SU-DHL-6 (cell line): Measurements from ENCODE around the gene PDLIM7.
A peak's percentile ranks its signal among the peaks of the same experiment; 100 is the strongest.

Experiments used
- H2AFZ ChIP-seq: fragments of 200-600 bp; sonication (generic); 2 replicates; pipeline ENCODE4 v1.6.1; 2014; ENCODE audit warnings: low read depth, mild to moderate bottlenecking, moderate library complexity, mixed read lengths, antibody characterized with exemption, low read length; ENCODE audit not compliant: severe bottlenecking
- H3F3A ChIP-seq: fragments of 200-600 bp; shearing (Covaris generic); 2 replicates; pipeline ENCODE4 v1.6.0; 2016; ENCODE audit warnings: antibody characterized with exemption, mild to moderate bottlenecking; ENCODE audit not compliant: insufficient read depth
- H3K27ac ChIP-seq: fragments of 200-600 bp; sonication (generic); 2 replicates; pipeline ENCODE4 v1.5.1; 2016; ENCODE audit warnings: low read depth, mild to moderate bottlenecking, low read length, moderate library complexity, mixed read lengths
- H3K27me3 ChIP-seq: fragments of 200-600 bp; sonication (generic), shearing (Covaris generic); 2 replicates; pipeline ENCODE4 v1.6.0; 2014; ENCODE audit warnings: mild to moderate bottlenecking, low read length
- H3K36me3 ChIP-seq: fragments of 200-600 bp; sonication (generic); 2 replicates; pipeline ENCODE4 v1.6.1; 2014; ENCODE audit warnings: mild to moderate bottlenecking, low read length, mixed read lengths
- H3K4me2 ChIP-seq: fragments of 300-600, 200-600 bp; shearing (Covaris generic), sonication (generic); 2 replicates; pipeline ENCODE4 v1.6.0; 2014; ENCODE audit warnings: low read length, low read depth, mild to moderate bottlenecking; ENCODE audit not compliant: poor library complexity, severe bottlenecking
- H3K4me3 ChIP-seq: fragments of 200-600 bp; sonication (generic); 2 replicates; pipeline ENCODE4 v1.5.1; 2014; ENCODE audit warnings: antibody characterized with exemption, low read length, mild to moderate bottlenecking, mixed read lengths; ENCODE audit not compliant: insufficient read depth, poor library complexity, severe bottlenecking
- H3K79me2 ChIP-seq: fragments of 200-600 bp; sonication (generic); 2 replicates; pipeline ENCODE4 v1.6.1; 2014; ENCODE audit warnings: mild to moderate bottlenecking, low read length, moderate library complexity; ENCODE audit not compliant: insufficient read depth
- H3K9ac ChIP-seq: fragments of 200-600 bp; sonication (generic); 2 replicates; pipeline ENCODE4 v1.7.0; 2014; ENCODE audit warnings: mild to moderate bottlenecking, low read length
- H3K9me2 ChIP-seq: fragments of 200-600 bp; sonication (generic); replicated peaks from 2 replicates; pipeline ENCODE4 v1.6.1; 2014; ENCODE audit warnings: low read length; ENCODE audit not compliant: insufficient read depth
- H3K9me3 ChIP-seq: fragments of 200-600 bp; sonication (generic); 2 replicates; pipeline ENCODE4 v1.6.1; 2014; ENCODE audit warnings: low read length, mixed read lengths; ENCODE audit not compliant: insufficient read depth
- H4K20me1 ChIP-seq: fragments of 200-600 bp; sonication (generic); 2 replicates; pipeline ENCODE4 v1.6.1; 2014; ENCODE audit warnings: low read depth, mild to moderate bottlenecking, antibody characterized with exemption, low read length, moderate library complexity, mixed read lengths
- CTCF ChIP-seq: fragments of 200-600 bp; sonication (generic); IDR thresholded peaks from one replicate; pipeline ENCODE4 v1.5.1; 2017; ENCODE audit warnings: antibody characterized with exemption, mild to moderate bottlenecking, low read length, moderate library complexity; ENCODE audit not compliant: insufficient read depth, poor library complexity, severe bottlenecking
- EZH2phosphoT487 ChIP-seq: fragments of 200-600 bp; sonication (generic), shearing (Covaris generic); conservative IDR thresholded peaks from 2 replicates; pipeline ENCODE4 v1.6.1; 2018; ENCODE audit warnings: mild to moderate bottlenecking, antibody characterized with exemption, low read length, moderate library complexity, mixed read lengths

The PDLIM7 gene

GRCh38 chr5:177456591-177456964, 40.8 kb downstream of the PDLIM7 start:
- Histone ChIP-seq H3K4me2 (peak overlapping the region; percentile 96), H3K9ac (no peak overlapping the region), H2AFZ (no peak overlapping the region), H3K79me2 (no peaks in the 10 kb centered on the region), H4K20me1 (peaks cover 3% of the 10 kb centered on the region; the same call in 1 of the 2 replicates), H3K9me3 (no peaks in the 10 kb centered on the region), H3K9me2 (no peaks in the 10 kb centered on the region), H3K27me3 (no peaks in the 10 kb centered on the region), H3K4me3 (no peak overlapping the region), H3F3A (peaks cover 13% of the 10 kb centered on the region), H3K36me3 (no peaks in the 10 kb centered on the region), H3K27ac (peak overlapping the region; percentile 34)
- TF ChIP-seq EZH2phosphoT487, result no peak
- TF ChIP-seq CTCF, result peak; percentile 6

GRCh38 chr5:177455661-177456590, 41.5 kb downstream of the PDLIM7 start:
- H3K4me3 ChIP-seq, result peak overlapping the region; percentile 68
- TF ChIP-seq EZH2phosphoT487 (no peak), CTCF (peak; percentile 90)
- peak overlapping the region; percentile 93 for H3K27ac ChIP-seq
- H3K9me3 ChIP-seq, result no peaks in the 10 kb centered on the region
- peak overlapping the region; percentile 71 for H2AFZ ChIP-seq
- H3K27me3 ChIP-seq, result no peaks in the 10 kb centered on the region
- peaks cover 3% of the 10 kb centered on the region; the same call in 1 of the 2 replicates for H4K20me1 ChIP-seq
- H3K9me2 ChIP-seq, result no peaks in the 10 kb centered on the region
- H3F3A ChIP-seq, result peaks cover 13% of the 10 kb centered on the region
- H3K4me2 ChIP-seq, result peak overlapping the region; percentile 96
- H3K36me3 ChIP-seq, result no peaks in the 10 kb centered on the region
- H3K9ac ChIP-seq, result peak overlapping the region; percentile 85
- H3K79me2 ChIP-seq, result no peaks in the 10 kb centered on the region

- Histone ChIP-seq H3K4me3 (peak overlapping the region; percentile 68), H2AFZ (peak overlapping the region; percentile 71), H3K27ac (peak overlapping the region; percentile 93), H3K9me3 (no peaks in the 10 kb centered on the region), H3K9me2 (no peaks in the 10 kb centered on the region), H4K20me1 (peaks cover 3% of the 10 kb centered on the region; the same call in 1 of the 2 replicates), H3K4me2 (peak overlapping the region; percentile 96), H3K9ac (peak overlapping the region; percentile 85), H3K79me2 (no peaks in the 10 kb centered on the region), H3F3A (peaks cover 13% of the 10 kb centered on the region), H3K27me3 (no peaks in the 10 kb centered on the region), H3K36me3 (no peaks in the 10 kb centered on the region)
- TF ChIP-seq EZH2phosphoT487 (no peak), CTCF (peak; percentile 68)
Observed at GRCh38 chr5:177455036-177455660, 42.3 kb downstream of the PDLIM7 start.
